CD8-positive, alpha-beta memory T cell (primary cell): ENCODE data around the gene STARD10. TPM values are rescaled to one million over a fixed set of nuclear protein-coding genes. Genes with fewer than 3 reads are reported as not detected.
A peak's percentile ranks its signal among the peaks of the same experiment; 100 is the strongest.

Experiments
- CTCF ChIA-PET: fragments of 350-600 bp; sonication (Branson Sonifier 250); formaldehyde crosslinking; loops from one replicate; lab custom pipeline; 2021; ENCODE audit warnings: antibody characterized with exemption; lab: Charles Lee
- POLR2A ChIA-PET: fragments of 350-600 bp; sonication (Branson Sonifier 250); formaldehyde crosslinking; loops from one replicate; lab custom pipeline; 2021; ENCODE audit warnings: antibody characterized with exemption; lab: Charles Lee
- DNase-seq, 5 donors: peaks; one replicate each; pipeline versions ENCODE4 v3.0.0 to v3.0.0-alpha.2; 2020 to 2022; ENCODE audit warnings: mixed read lengths in 1 of 5
- H3K27ac ChIP-seq: one replicate; pipeline ENCODE4 v1.7.0; 2013; ENCODE audit warnings: low read depth, mild to moderate bottlenecking, low read length, moderate library complexity
- H3K27me3 ChIP-seq: 2 replicates; pipeline ENCODE4 v1.7.0; 2013; ENCODE audit warnings: low read length, mild to moderate bottlenecking; ENCODE audit not compliant: insufficient read depth, poor library complexity, severe bottlenecking
- H3K36me3 ChIP-seq: 2 replicates; pipeline ENCODE4 v1.7.0; 2013; ENCODE audit warnings: mild to moderate bottlenecking, low read length, moderate library complexity; ENCODE audit not compliant: insufficient read depth
- H3K4me1 ChIP-seq: 2 replicates; pipeline ENCODE4 v1.7.0; 2013; ENCODE audit warnings: mild to moderate bottlenecking, low read length, moderate library complexity; ENCODE audit not compliant: insufficient read depth
- H3K4me3 ChIP-seq: 2 replicates; pipeline ENCODE4 v1.7.0; 2013; ENCODE audit warnings: mild to moderate bottlenecking, low read length
- H3K9me3 ChIP-seq: 2 replicates; pipeline ENCODE4 v1.7.0; 2013; ENCODE audit warnings: mild to moderate bottlenecking, low read length
- H3K27ac Mint-ChIP-seq, 8 donors: one replicate each; pipeline ENCODE4 v1.8.0; 2020 to 2021; ENCODE audit warnings: mixed read lengths in 8 of 8, mild to moderate bottlenecking in 6 of 8, inconsistent platforms in 3 of 8, moderate library complexity in 3 of 8
- H3K27me3 Mint-ChIP-seq, 2 donors: one replicate each; pipeline ENCODE4 v1.8.0; 2020 to 2021; ENCODE audit warnings: mixed read lengths in 2 of 2, mild to moderate bottlenecking in 1 of 2, moderate library complexity in 1 of 2
- H3K36me3 Mint-ChIP-seq, 3 donors: one replicate each; pipeline ENCODE4 v1.8.0; 2020 to 2021; ENCODE audit warnings: mixed read lengths in 3 of 3, inconsistent platforms in 1 of 3, mild to moderate bottlenecking in 1 of 3
- H3K4me1 Mint-ChIP-seq, 3 donors: one replicate each; pipeline ENCODE4 v1.8.0; 2020 to 2021; ENCODE audit warnings: mixed read lengths in 3 of 3, inconsistent platforms in 1 of 3, mild to moderate bottlenecking in 1 of 3
- H3K4me3 Mint-ChIP-seq, 7 donors: one replicate each; pipeline ENCODE4 v1.8.0; 2020 to 2021; ENCODE audit warnings: mixed read lengths in 7 of 7, mild to moderate bottlenecking in 6 of 7, moderate library complexity in 4 of 7, inconsistent platforms in 2 of 7
- H3K9me3 Mint-ChIP-seq, 5 donors: one replicate each; pipeline ENCODE4 v1.8.0; 2020 to 2022; ENCODE audit warnings: mixed read lengths in 5 of 5, mild to moderate bottlenecking in 3 of 5, moderate library complexity in 2 of 5, inconsistent platforms in 1 of 5
- polyA plus RNA-seq: library from polyadenylated mRNA; unstranded; fragments of 300-500 nt; fragmentation: Illumina TruSeq; gene quantifications from one replicate; pipeline ENCODE4 v1.2.3, GENCODE V29; 2021
- total RNA-seq, 2 experiments: library from RNA; stranded (reverse); gene quantifications; one replicate each; pipeline ENCODE4 v1.2.3, GENCODE V29; 2021

The STARD10 gene
- total and polyA plus RNA-seq, 3 experiments from 2014 or later: 13.8 to 21.8 (median 15.9) TPM

- POLR2A ChIA-PET: interaction anchor here (0.6 kb wide), 1 partner anchor 15 kb away, joined by 3 read pairs; no protein-coding TSS in a partner anchor
- peak overlapping the region in 3 of 7 donors; percentile 22 to 98 (median 95) for H3K4me3 Mint-ChIP-seq
- no peaks in the 10 kb centered on the region for H3K27me3 ChIP-seq
- H3K27ac ChIP-seq: no peak overlapping the region
- CTCF ChIA-PET: no interaction called here
- no peak overlapping the region for H3K4me3 ChIP-seq
- no peaks in the 10 kb centered on the region for H3K27me3 Mint-ChIP-seq
- H3K9me3 Mint-ChIP-seq: no peaks in the 10 kb centered on the region
- peaks cover 46% of the 10 kb centered on the region for H3K4me1 ChIP-seq
- no peak for DNase-seq
- H3K9me3 ChIP-seq: no peaks in the 10 kb centered on the region
- H3K36me3 Mint-ChIP-seq: peaks cover 0 to 14% (median 0%) of the 10 kb centered on the region in 3 donors
- H3K36me3 ChIP-seq: no peaks in the 10 kb centered on the region
- peak overlapping the region in 5 of 8 donors; percentile 83 to 99 (median 93) for H3K27ac Mint-ChIP-seq
- H3K4me1 Mint-ChIP-seq: peaks cover 45 to 70% (median 52%) of the 10 kb centered on the region in 3 donors
These were observed 43.8 kb downstream of the STARD10 start for GRCh38 chr11:72750086-72750485.

GRCh38 chr11:72747289-72747855, 46.5 kb downstream of the STARD10 start:
- Histone ChIP-seq H3K9me3 (no peaks in the 10 kb centered on the region), H3K4me3 (no peak overlapping the region), H3K4me1 (peaks cover 56% of the 10 kb centered on the region), H3K36me3 (no peaks in the 10 kb centered on the region), H3K27ac (no peak overlapping the region), H3K27me3 (no peaks in the 10 kb centered on the region)
- POLR2A ChIA-PET: interaction anchor here (0.9 kb wide), 1 partner anchor 67 kb away, joined by 3 read pairs; no protein-coding TSS in a partner anchor
- Mint-ChIP-seq H3K4me1 (peaks cover 54 to 84% (median 63%) of the 10 kb centered on the region in 3 donors), H3K9me3 (no peaks in the 10 kb centered on the region), H3K27me3 (no peaks in the 10 kb centered on the region), H3K4me3 (peak overlapping the region in 1 of 7 donors; percentile 54), H3K27ac (peak overlapping the region in 6 of 8 donors; percentile 66 to 96 (median 78)), H3K36me3 (peaks cover 0 to 12% (median 0%) of the 10 kb centered on the region in 3 donors)
- CTCF ChIA-PET: interaction anchor here (1.2 to 1.4 kb wide), 2 partner anchors 8 to 25 kb away, joined by 3 to 4 read pairs; no protein-coding TSS in a partner anchor
- no peak for DNase-seq

DNA sequence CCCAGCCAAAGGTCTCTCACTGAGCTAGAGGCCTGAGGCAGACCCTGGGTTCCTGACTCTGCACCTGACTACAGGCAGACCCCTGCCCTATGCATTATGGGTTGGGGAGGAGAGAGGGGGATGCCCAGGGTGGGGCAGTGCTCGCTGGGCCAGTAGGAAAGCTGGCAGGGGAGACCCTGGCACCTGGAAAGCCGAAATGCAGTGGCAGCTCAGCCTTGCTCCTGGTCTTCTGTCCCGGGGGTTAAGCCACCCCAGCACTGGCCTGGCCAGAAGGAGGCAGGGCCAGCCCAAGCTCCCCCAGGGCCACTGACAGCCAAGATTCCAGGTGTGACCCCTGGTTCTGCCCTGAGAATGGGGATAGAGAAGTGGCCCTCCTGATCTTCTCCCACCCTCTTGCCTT, 47.0 kb downstream of the STARD10 start:
- no peaks in the 10 kb centered on the region for H3K36me3 ChIP-seq
- Mint-ChIP-seq H3K36me3 (peaks cover 0 to 9% (median 0%) of the 10 kb centered on the region in 3 donors), H3K27ac (peak overlapping the region in 5 of 8 donors; percentile 46 to 84 (median 72)), H3K4me3 (no peak overlapping the region), H3K9me3 (no peaks in the 10 kb centered on the region), H3K27me3 (no peaks in the 10 kb centered on the region), H3K4me1 (peaks cover 57 to 88% (median 68%) of the 10 kb centered on the region in 3 donors)
- no peaks in the 10 kb centered on the region for H3K27me3 ChIP-seq
- peak in 1 of 5 donors; percentile 33 for DNase-seq
- peaks cover 61% of the 10 kb centered on the region for H3K4me1 ChIP-seq
- no peak overlapping the region for H3K4me3 ChIP-seq
- ChIA-PET CTCF (interaction anchor here (1.0 to 1.4 kb wide), 2 partner anchors 21 to 25 kb away, joined by 3 to 4 read pairs; no protein-coding TSS in a partner anchor), POLR2A (interaction anchor here (0.9 kb wide), 1 partner anchor 68 kb away, joined by 3 read pairs; no protein-coding TSS in a partner anchor)
- no peak overlapping the region for H3K27ac ChIP-seq
- no peaks in the 10 kb centered on the region for H3K9me3 ChIP-seq

DNA sequence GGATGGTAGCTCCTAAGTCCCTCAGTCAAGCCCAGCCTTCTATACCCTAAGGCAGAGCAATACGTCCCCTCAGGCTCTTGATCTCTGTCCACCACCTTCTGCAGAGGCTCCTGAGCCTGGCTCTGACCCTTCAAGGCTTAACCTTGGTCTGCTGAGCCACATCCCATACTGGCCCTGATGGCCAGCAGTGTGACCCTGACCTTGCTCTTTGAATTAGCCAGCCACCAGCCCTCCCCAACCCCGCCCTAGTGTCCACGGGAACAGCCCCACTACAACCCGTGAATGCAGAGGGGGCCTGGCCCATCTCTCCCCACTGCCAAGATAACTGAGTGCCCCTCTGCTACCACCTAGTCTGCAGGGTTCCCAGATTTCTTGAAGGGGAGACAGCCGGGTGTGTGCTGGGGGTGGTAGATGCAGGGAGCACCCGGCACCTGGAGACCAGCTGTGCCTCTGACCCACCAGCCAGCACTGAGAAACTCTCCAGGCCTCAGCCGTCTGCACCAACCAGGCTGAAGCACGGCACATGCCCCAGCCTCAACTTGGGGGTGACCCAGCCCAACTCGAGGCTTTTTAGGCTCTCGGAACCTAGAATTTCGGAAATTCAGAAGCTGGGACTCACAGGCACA, 47.8 kb downstream of the STARD10 start:
- no peaks in the 10 kb centered on the region for H3K9me3 ChIP-seq
- H3K4me1 Mint-ChIP-seq: peaks cover 60 to 88% (median 72%) of the 10 kb centered on the region in 3 donors
- H3K9me3 Mint-ChIP-seq: no peaks in the 10 kb centered on the region
- H3K4me1 ChIP-seq: peaks cover 61% of the 10 kb centered on the region
- H3K27ac Mint-ChIP-seq: peak overlapping the region in 7 of 8 donors; percentile 18 to 82 (median 72)
- ChIA-PET CTCF (interaction anchor here (1.0 kb wide), 1 partner anchor 21 kb away, joined by 3 read pairs; no protein-coding TSS in a partner anchor), POLR2A (no interaction called here)
- H3K4me3 Mint-ChIP-seq: peak overlapping the region in 1 of 7 donors; percentile 25
- H3K4me3 ChIP-seq: no peak overlapping the region
- no peaks in the 10 kb centered on the region for H3K36me3 ChIP-seq
- no peaks in the 10 kb centered on the region for H3K27me3 ChIP-seq
- DNase-seq: peak in 1 of 5 donors; percentile 44
- H3K27me3 Mint-ChIP-seq: no peaks in the 10 kb centered on the region
- peaks cover 0 to 9% (median 0%) of the 10 kb centered on the region in 3 donors for H3K36me3 Mint-ChIP-seq
- no peak overlapping the region for H3K27ac ChIP-seq

DNA sequence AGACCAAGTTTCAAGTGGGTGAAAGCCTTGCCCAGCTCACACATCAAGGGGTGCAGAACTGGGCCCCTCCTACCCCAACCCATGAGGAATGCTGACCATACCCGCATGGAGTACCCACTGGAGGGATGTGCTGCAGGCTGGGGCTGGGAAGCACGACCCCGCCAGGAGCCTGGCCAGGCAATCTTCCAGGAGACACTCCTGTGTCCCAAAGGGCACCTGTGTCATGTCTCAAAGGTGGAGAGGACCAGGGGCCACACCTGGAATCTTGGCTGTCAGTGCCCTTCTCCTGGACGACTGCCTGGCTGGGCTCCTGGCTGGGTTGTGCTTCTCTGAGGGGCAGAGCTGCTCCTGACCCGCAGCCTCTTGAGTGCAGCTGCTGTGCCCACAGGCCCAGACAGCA, 48.3 kb downstream of the STARD10 start:
- H3K9me3 Mint-ChIP-seq: no peaks in the 10 kb centered on the region
- Histone ChIP-seq H3K4me1 (peaks cover 61% of the 10 kb centered on the region), H3K4me3 (no peak overlapping the region), H3K36me3 (no peaks in the 10 kb centered on the region), H3K27me3 (no peaks in the 10 kb centered on the region), H3K9me3 (no peaks in the 10 kb centered on the region), H3K27ac (no peak overlapping the region)
- H3K27me3 Mint-ChIP-seq: no peaks in the 10 kb centered on the region
- H3K4me3 Mint-ChIP-seq: no peak overlapping the region
- peaks cover 60 to 88% (median 72%) of the 10 kb centered on the region in 3 donors for H3K4me1 Mint-ChIP-seq
- DNase-seq: no peak
- ChIA-PET CTCF (no interaction called here), POLR2A (no interaction called here)
- peak overlapping the region in 5 of 8 donors; percentile 18 to 82 (median 76) for H3K27ac Mint-ChIP-seq
- peaks cover 0 to 9% (median 0%) of the 10 kb centered on the region in 3 donors for H3K36me3 Mint-ChIP-seq

GRCh38 chr11:72744474-72744873, 49.4 kb downstream of the STARD10 start:
- ChIA-PET POLR2A (interaction anchor here (0.7 kb wide), 1 partner anchor 597 kb away, joined by 6 read pairs; no protein-coding TSS in a partner anchor), CTCF (no interaction called here)
- Mint-ChIP-seq H3K27ac (peak overlapping the region; percentile 84 to 100 (median 92)), H3K36me3 (peaks cover 0 to 9% (median 0%) of the 10 kb centered on the region in 3 donors), H3K27me3 (no peaks in the 10 kb centered on the region), H3K4me1 (peaks cover 66 to 90% (median 73%) of the 10 kb centered on the region in 3 donors), H3K4me3 (peak overlapping the region in 2 of 7 donors; percentile 6 to 55), H3K9me3 (no peaks in the 10 kb centered on the region)
- Histone ChIP-seq H3K27ac (peak overlapping the region; percentile 16), H3K4me3 (no peak overlapping the region), H3K36me3 (no peaks in the 10 kb centered on the region), H3K9me3 (no peaks in the 10 kb centered on the region), H3K4me1 (peaks cover 63% of the 10 kb centered on the region), H3K27me3 (no peaks in the 10 kb centered on the region)
- peak in 1 of 5 donors; percentile 17 for DNase-seq

- Mint-ChIP-seq H3K27ac (peak overlapping the region; percentile 81 to 100 (median 92)), H3K36me3 (peaks cover 0 to 4% (median 0%) of the 10 kb centered on the region in 3 donors), H3K27me3 (no peaks in the 10 kb centered on the region), H3K4me3 (peak overlapping the region in 4 of 7 donors; percentile 1 to 55 (median 33)), H3K9me3 (no peaks in the 10 kb centered on the region), H3K4me1 (peaks cover 63 to 90% (median 72%) of the 10 kb centered on the region in 3 donors)
- Histone ChIP-seq H3K4me3 (no peak overlapping the region), H3K27me3 (no peaks in the 10 kb centered on the region), H3K4me1 (peaks cover 68% of the 10 kb centered on the region), H3K36me3 (no peaks in the 10 kb centered on the region), H3K9me3 (no peaks in the 10 kb centered on the region), H3K27ac (peak overlapping the region; percentile 27)
- POLR2A ChIA-PET: no interaction called here
- DNase-seq: peak in 3 of 5 donors; percentile 13 to 47 (median 18)
- CTCF ChIA-PET: no interaction called here
These were observed 50.3 kb downstream of the STARD10 start for GRCh38 chr11:72743321-72744221.
